Fibroblast of lung (primary cell): Measurements from ENCODE around the gene FOXP2. TPM values are rescaled to one million over a fixed set of nuclear protein-coding genes. Genes with fewer than 3 reads are reported as not detected.

ENCODE experiments used
- DNase-seq, 2 donors: peaks; one replicate each; pipeline versions ENCODE4 v3.0.0 to v3.0.0-alpha.2; 2010; ENCODE audit warnings: low read depth in 2 of 2
- H2AFZ ChIP-seq: 2 replicates; pipeline ENCODE4 v1.5.1; 2012; ENCODE audit warnings: low read length, control low read depth, inconsistent platforms
- H3K27ac ChIP-seq: 2 replicates; pipeline ENCODE4 v1.5.1; 2011; ENCODE audit warnings: low read length, control low read depth; ENCODE audit not compliant: insufficient read depth
- H3K27me3 ChIP-seq: 2 replicates; pipeline ENCODE4 v1.5.1; 2011; ENCODE audit warnings: mild to moderate bottlenecking, low read length; ENCODE audit not compliant: control insufficient read depth, insufficient read depth
- H3K36me3 ChIP-seq: 2 replicates; pipeline ENCODE4 v1.5.1; 2011; ENCODE audit warnings: low read length; ENCODE audit not compliant: control insufficient read depth, insufficient read depth
- H3K4me1 ChIP-seq: 2 replicates; pipeline ENCODE4 v1.5.1; 2011; ENCODE audit warnings: low read length; ENCODE audit not compliant: control insufficient read depth, insufficient read depth; ENCODE audit errors: extremely low read depth
- H3K4me2 ChIP-seq: 2 replicates; pipeline ENCODE4 v1.5.1; 2011; ENCODE audit warnings: low read length, control low read depth; ENCODE audit not compliant: insufficient read depth; ENCODE audit errors: extremely low read depth
- H3K4me3 ChIP-seq, 4 experiments: fragments of 200-600 bp in 1 of 4; sonication (generic) in 1 of 4; replicated peaks in 1 of 4; 2 replicates each; pipeline ENCODE4 v1.5.1; 2011 to 2016; ENCODE audit warnings: low read length in 4 of 4, low read depth in 3 of 4, mild to moderate bottlenecking in 3 of 4, control low read depth in 2 of 4, inconsistent platforms in 1 of 4, mixed read lengths in 1 of 4; ENCODE audit not compliant: insufficient read depth in 1 of 4; ENCODE audit errors: control extremely low read depth in 1 of 4
- H3K79me2 ChIP-seq: 2 replicates; pipeline ENCODE4 v1.5.1; 2012; ENCODE audit warnings: mild to moderate bottlenecking, low read length, inconsistent platforms; ENCODE audit not compliant: control insufficient read depth, insufficient read depth
- H3K9ac ChIP-seq: 2 replicates; pipeline ENCODE4 v1.5.1; 2011; ENCODE audit warnings: mild to moderate bottlenecking, low read length, control low read depth; ENCODE audit not compliant: insufficient read depth
- H3K9me3 ChIP-seq: 2 replicates; pipeline ENCODE4 v1.5.1; 2012; ENCODE audit warnings: low read depth, low read length; ENCODE audit not compliant: control insufficient read depth, insufficient read depth
- H4K20me1 ChIP-seq: 2 replicates; pipeline ENCODE4 v1.5.1; 2011; ENCODE audit warnings: low read length; ENCODE audit not compliant: control insufficient read depth, insufficient read depth; ENCODE audit errors: extremely low read depth
- EZH2 ChIP-seq: IDR thresholded peaks from 2 replicates; pipeline ENCODE4 v1.5.1; 2012; ENCODE audit warnings: low read length, control low read depth, mild to moderate bottlenecking; ENCODE audit errors: missing control alignments
- polyA plus RNA-seq, 2 donors: library from polyadenylated mRNA; depleted of rRNA in 1 of 2; stranded (reverse) in 1 of 2; unstranded in 1 of 2; fragments of >200 nt; gene quantifications; 2 replicates each; pipeline ENCODE4 v1.2.1, GENCODE V29; 2011 to 2012; ENCODE audit warnings: missing spikeins in 1 of 2
- total RNA-seq: library from RNA; depleted of rRNA; stranded (reverse); fragments of >200 nt; gene quantifications from 2 replicates; pipeline ENCODE4 v1.2.1, GENCODE V29; 2014
- TF ChIP-seq, protein P1 (sequence below), 2 donors: IDR thresholded peaks in 1 of 2; conservative IDR thresholded peaks in 1 of 2; 1 replicate in 1 of 2; 2 replicates in 1 of 2; pipeline ENCODE4 v1.5.1; 2011 to 2012; ENCODE audit warnings: low read length in 2 of 2, control low read depth in 1 of 2, inconsistent platforms in 1 of 2, low read depth in 1 of 2, mild to moderate bottlenecking in 1 of 2

Gene FOXP2
- total and polyA plus RNA-seq, 2 donors (not counting 1 experiment from before 2014, with no cell fraction given), result 2.8 to 8.4 TPM

DNA sequence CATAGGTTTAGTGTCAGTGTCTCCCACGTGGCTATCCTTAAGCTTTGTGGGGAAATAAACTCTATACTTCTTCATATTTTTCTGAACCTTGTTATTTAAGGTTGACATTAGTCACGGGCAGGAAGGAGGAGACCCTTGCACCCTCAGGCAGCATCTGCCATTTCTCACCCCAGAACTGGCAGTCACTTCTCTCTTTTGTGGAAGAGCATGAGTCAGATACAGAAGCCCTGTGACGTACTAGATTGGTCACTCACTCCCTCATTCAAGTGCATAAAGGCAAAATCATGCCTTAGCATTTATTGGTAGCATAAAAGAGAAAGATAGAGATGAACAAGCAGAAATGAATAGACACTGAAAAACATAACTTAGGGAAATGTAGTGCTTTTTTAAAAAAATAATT is 301.3 kb downstream of the FOXP2 start:
- DNase-seq, result peak; percentile 21 to 51
- H3K4me3 ChIP-seq, result no peak overlapping the region
- H3K79me2 ChIP-seq, result no peaks in the 10 kb centered on the region
- no peaks in the 10 kb centered on the region for H3K4me1 ChIP-seq
- no peaks in the 10 kb centered on the region for H3K36me3 ChIP-seq
- H3K9ac ChIP-seq, result no peak overlapping the region
- no peak overlapping the region for H2AFZ ChIP-seq
- no peaks in the 10 kb centered on the region for H4K20me1 ChIP-seq
- no peak overlapping the region for H3K27ac ChIP-seq
- H3K27me3 ChIP-seq, result no peaks in the 10 kb centered on the region
- TF ChIP-seq, protein P1, sequence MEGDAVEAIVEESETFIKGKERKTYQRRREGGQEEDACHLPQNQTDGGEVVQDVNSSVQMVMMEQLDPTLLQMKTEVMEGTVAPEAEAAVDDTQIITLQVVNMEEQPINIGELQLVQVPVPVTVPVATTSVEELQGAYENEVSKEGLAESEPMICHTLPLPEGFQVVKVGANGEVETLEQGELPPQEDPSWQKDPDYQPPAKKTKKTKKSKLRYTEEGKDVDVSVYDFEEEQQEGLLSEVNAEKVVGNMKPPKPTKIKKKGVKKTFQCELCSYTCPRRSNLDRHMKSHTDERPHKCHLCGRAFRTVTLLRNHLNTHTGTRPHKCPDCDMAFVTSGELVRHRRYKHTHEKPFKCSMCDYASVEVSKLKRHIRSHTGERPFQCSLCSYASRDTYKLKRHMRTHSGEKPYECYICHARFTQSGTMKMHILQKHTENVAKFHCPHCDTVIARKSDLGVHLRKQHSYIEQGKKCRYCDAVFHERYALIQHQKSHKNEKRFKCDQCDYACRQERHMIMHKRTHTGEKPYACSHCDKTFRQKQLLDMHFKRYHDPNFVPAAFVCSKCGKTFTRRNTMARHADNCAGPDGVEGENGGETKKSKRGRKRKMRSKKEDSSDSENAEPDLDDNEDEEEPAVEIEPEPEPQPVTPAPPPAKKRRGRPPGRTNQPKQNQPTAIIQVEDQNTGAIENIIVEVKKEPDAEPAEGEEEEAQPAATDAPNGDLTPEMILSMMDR (conservative IDR thresholded peaks at IDR 0.05 in 1 of 2, IDR thresholded peaks at IDR 0.05 in 1 of 2; ENCODE audit: low read depth in 1 of 2, low read length in 2 of 2), result no peak
- no peak for TF ChIP-seq EZH2
- H3K9me3 ChIP-seq, result no peaks in the 10 kb centered on the region
- H3K4me2 ChIP-seq, result no peak overlapping the region

DNA sequence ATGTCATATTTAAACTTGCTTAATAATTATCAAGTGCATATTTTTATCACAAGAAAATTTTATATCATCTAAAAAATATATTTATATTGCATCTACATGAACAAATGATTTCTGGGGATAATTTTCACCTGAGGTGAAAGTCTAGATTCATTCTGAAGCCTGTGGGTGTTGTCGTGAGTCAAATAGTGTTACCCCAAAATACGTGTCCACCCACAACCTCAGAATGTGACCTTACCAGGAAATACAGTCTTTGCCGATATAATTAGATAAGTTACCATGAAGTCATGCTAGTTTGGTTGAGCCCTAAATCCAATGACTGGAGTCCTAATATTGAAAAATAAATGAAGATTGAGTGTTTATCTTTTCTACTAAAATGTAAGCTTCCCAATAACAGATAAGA is 304.2 kb downstream of the FOXP2 start:
- H3K9me3 ChIP-seq, result no peaks in the 10 kb centered on the region
- H4K20me1 ChIP-seq, result no peaks in the 10 kb centered on the region
- no peak overlapping the region for H3K4me2 ChIP-seq
- DNase-seq, result no peak
- TF ChIP-seq, protein P1 (conservative IDR thresholded peaks at IDR 0.05 in 1 of 2, IDR thresholded peaks at IDR 0.05 in 1 of 2; ENCODE audit: low read depth in 1 of 2, low read length in 2 of 2), result no peak
- TF ChIP-seq EZH2, result no peak
- H3K27ac ChIP-seq, result no peak overlapping the region
- H3K79me2 ChIP-seq, result no peaks in the 10 kb centered on the region
- H3K27me3 ChIP-seq, result no peaks in the 10 kb centered on the region
- no peaks in the 10 kb centered on the region for H3K4me1 ChIP-seq
- H2AFZ ChIP-seq, result no peak overlapping the region
- no peak overlapping the region for H3K9ac ChIP-seq
- H3K4me3 ChIP-seq, result no peak overlapping the region
- no peaks in the 10 kb centered on the region for H3K36me3 ChIP-seq

DNA sequence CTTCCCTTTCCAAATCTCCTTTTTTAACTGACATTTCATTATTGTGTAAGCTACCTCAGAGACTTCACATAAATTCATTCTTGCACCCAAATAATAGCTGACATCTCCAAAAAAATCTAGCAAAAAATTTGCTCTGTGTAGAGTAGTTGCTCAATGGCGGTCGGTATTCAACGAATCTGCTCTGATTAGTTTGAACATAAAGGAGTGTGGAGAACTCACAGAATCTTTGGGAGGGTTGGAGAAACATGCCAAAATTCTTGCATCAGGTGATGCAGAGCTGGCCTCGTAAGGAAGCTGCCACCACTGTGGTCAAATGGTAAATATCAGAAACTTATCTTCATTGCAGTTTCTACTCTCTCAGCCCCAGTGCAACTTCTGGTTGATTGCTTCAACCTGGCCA is 306.1 kb downstream of the FOXP2 start:
- Histone ChIP-seq H3K4me2 (no peak overlapping the region), H3K27ac (no peak overlapping the region), H3K36me3 (no peaks in the 10 kb centered on the region), H4K20me1 (no peaks in the 10 kb centered on the region), H3K9ac (no peak overlapping the region), H3K4me1 (no peaks in the 10 kb centered on the region), H3K9me3 (no peaks in the 10 kb centered on the region), H2AFZ (no peak overlapping the region), H3K79me2 (no peaks in the 10 kb centered on the region), H3K27me3 (no peaks in the 10 kb centered on the region), H3K4me3 (no peak overlapping the region)
- no peak for DNase-seq
- TF ChIP-seq, protein P1 (conservative IDR thresholded peaks at IDR 0.05 in 1 of 2, IDR thresholded peaks at IDR 0.05 in 1 of 2; ENCODE audit: low read depth in 1 of 2, low read length in 2 of 2), result no peak
- TF ChIP-seq EZH2, result no peak
